ENCODE results near the gene GVQW3. TPM values are rescaled to one million over a fixed set of nuclear protein-coding genes. Genes with fewer than 3 reads are reported as not detected.

GVQW3 gene
- total and polyA plus RNA-seq, 2 of the 8 experiments (the other 6 are each of a cell fraction or from before 2014, with no cell fraction given) = 5.5 to 8.1 TPM

- TF ChIP-seq TEAD4 (IDR thresholded peaks at IDR 0.05; ENCODE audit: low read depth, low read length) (no peak), RFX5 (IDR thresholded peaks at IDR 0.05; ENCODE audit: borderline replicate concordance, low read depth, low read length) (no peak), SP1 (IDR thresholded peaks at IDR 0.05; ENCODE audit: low read depth, low read length) (no peak), SUZ12 (IDR thresholded peaks at IDR 0.05; ENCODE audit: low read length) (no peak), MAFK (IDR thresholded peaks at IDR 0.05; ENCODE audit: low read depth, low read length) (no peak), EZH2 (IDR thresholded peaks at IDR 0.05; ENCODE audit: low read depth, low read length, severe bottlenecking) (no peak)
These were observed 12.6 kb upstream of the GVQW3 start (continued) for GRCh38 chr11:76368490-76368889.

Measured in H1 (cell line).